ENCODE data around the gene ABCD4.
A peak's percentile ranks its signal among the peaks of the same experiment; 100 is the strongest.

Gene ABCD4

GRCh38 chr14:74297986-74298385 lies 4.7 kb downstream of the ABCD4 start:
- H3K4me3 Mint-ChIP-seq: no peak overlapping the region
- no peak for DNase-seq
- H3K27me3 Mint-ChIP-seq (ENCODE audit: low read depth, poor library complexity): peaks cover 4% of the 10 kb centered on the region
- H3K36me3 Mint-ChIP-seq (ENCODE audit: low read depth): peaks cover 42% of the 10 kb centered on the region
- TF ChIP-seq CTCF (IDR thresholded peaks at IDR 0.05): no peak
- H3K4me1 Mint-ChIP-seq: peaks cover 32% of the 10 kb centered on the region
- no peak overlapping the region for H3K27ac Mint-ChIP-seq
- no peaks in the 10 kb centered on the region for H3K9me3 Mint-ChIP-seq

GRCh38 chr14:74296037-74296467 lies 6.7 kb downstream of the ABCD4 start:
- Mint-ChIP-seq H3K9me3 (no peaks in the 10 kb centered on the region), H3K4me3 (no peak overlapping the region), H3K27ac (no peak overlapping the region), H3K36me3 (ENCODE audit: low read depth) (peaks cover 56% of the 10 kb centered on the region), H3K4me1 (peaks cover 21% of the 10 kb centered on the region), H3K27me3 (ENCODE audit: low read depth, poor library complexity) (peaks cover 4% of the 10 kb centered on the region)
- TF ChIP-seq CTCF (IDR thresholded peaks at IDR 0.05): no peak
- DNase-seq: no peak

- DNase-seq: no peak
- no peak overlapping the region for H3K27ac Mint-ChIP-seq
- peaks cover 4% of the 10 kb centered on the region for H3K27me3 Mint-ChIP-seq (ENCODE audit: low read depth, poor library complexity)
- TF ChIP-seq CTCF (IDR thresholded peaks at IDR 0.05): no peak
- no peak overlapping the region for H3K4me3 Mint-ChIP-seq
- no peaks in the 10 kb centered on the region for H3K9me3 Mint-ChIP-seq
- peaks cover 1% of the 10 kb centered on the region for H3K4me1 Mint-ChIP-seq
- peaks cover 62% of the 10 kb centered on the region for H3K36me3 Mint-ChIP-seq (ENCODE audit: low read depth)
Observed at GRCh38 chr14:74293606-74294005, 9.1 kb downstream of the ABCD4 start.

GRCh38 chr14:74292061-74292460 lies 10.7 kb downstream of the ABCD4 start:
- no peak for TF ChIP-seq CTCF (IDR thresholded peaks at IDR 0.05)
- H3K27me3 Mint-ChIP-seq (ENCODE audit: low read depth, poor library complexity): peaks cover 6% of the 10 kb centered on the region
- H3K4me3 Mint-ChIP-seq: no peak overlapping the region
- no peak overlapping the region for H3K27ac Mint-ChIP-seq
- H3K36me3 Mint-ChIP-seq (ENCODE audit: low read depth): peaks cover 56% of the 10 kb centered on the region
- no peak for DNase-seq
- no peaks in the 10 kb centered on the region for H3K9me3 Mint-ChIP-seq
- H3K4me1 Mint-ChIP-seq: no peaks in the 10 kb centered on the region

- Mint-ChIP-seq H3K27me3 (ENCODE audit: low read depth, poor library complexity) (peaks cover 7% of the 10 kb centered on the region), H3K4me3 (no peak overlapping the region), H3K36me3 (ENCODE audit: low read depth) (peaks cover 57% of the 10 kb centered on the region), H3K9me3 (no peaks in the 10 kb centered on the region), H3K27ac (no peak overlapping the region), H3K4me1 (no peaks in the 10 kb centered on the region)
- peak; percentile 24 for DNase-seq
- TF ChIP-seq CTCF (IDR thresholded peaks at IDR 0.05): peak; percentile 52
Observed at GRCh38 chr14:74290415-74290814, 12.3 kb downstream of the ABCD4 start.

- no peak overlapping the region for H3K27ac Mint-ChIP-seq
- no peaks in the 10 kb centered on the region for H3K4me1 Mint-ChIP-seq
- no peak for TF ChIP-seq CTCF (IDR thresholded peaks at IDR 0.05)
- no peak for DNase-seq
- no peak overlapping the region for H3K4me3 Mint-ChIP-seq
- H3K36me3 Mint-ChIP-seq (ENCODE audit: low read depth): peaks cover 60% of the 10 kb centered on the region
- no peaks in the 10 kb centered on the region for H3K9me3 Mint-ChIP-seq
- peaks cover 7% of the 10 kb centered on the region for H3K27me3 Mint-ChIP-seq (ENCODE audit: low read depth, poor library complexity)
Observed at GRCh38 chr14:74289801-74290200, 12.9 kb downstream of the ABCD4 start.

Measured in nephron progenitor cell (in vitro differentiated cells).